ENCODE measurements around the gene LPP.

- TF ChIP-seq EZH2 (IDR thresholded peaks at IDR 0.05; ENCODE audit: low read length), result no peak
- TF ChIP-seq CTCF (optimal IDR thresholded peaks at IDR 0.05 in 1 of 3, IDR thresholded peaks at IDR 0.05 in 1 of 3, conservative IDR thresholded peaks at IDR 0.05 in 1 of 3; ENCODE audit: extremely low read depth in 1 of 3, insufficient read depth in 2 of 3, low read length in 3 of 3), result no peak
Measured at GRCh38 chr3:188183452-188183851, 29.5 kb downstream of the LPP start.

Data from keratinocyte (primary cell).